ENCODE data around the gene INPP5A.

INPP5A gene

DNA sequence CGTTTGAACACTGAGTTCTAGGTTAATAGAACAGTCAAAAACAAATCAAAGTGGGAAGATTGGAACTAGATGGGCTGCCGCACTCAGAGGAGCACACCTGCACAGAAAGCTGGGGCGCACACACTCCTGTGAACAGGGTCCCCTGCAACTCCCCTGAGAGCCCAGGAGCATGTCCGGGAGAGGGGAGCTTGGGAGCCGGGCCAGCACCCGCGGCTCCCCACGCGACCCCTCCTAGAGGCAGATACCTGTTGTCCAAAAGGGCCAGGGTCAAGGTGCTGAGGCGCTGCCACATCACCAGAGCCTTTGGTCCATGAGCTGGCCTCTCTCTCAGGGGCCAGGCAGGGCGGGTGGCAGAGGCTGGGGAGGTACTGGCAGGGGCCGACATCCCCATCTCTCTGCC is 242.8 kb downstream of the INPP5A start:
- DNase-seq (no peak), ATAC-seq (replicated peaks) (no peak)
- Mint-ChIP-seq H3K27ac (no peak overlapping the region), H3K27me3 (peaks cover 4 to 9% of the 10 kb centered on the region in 2 donors), H3K4me3 (no peak overlapping the region), H3K9me3 (no peaks in the 10 kb centered on the region), H3K36me3 (peaks cover 56 to 64% of the 10 kb centered on the region in 2 donors), H3K4me1 (no peaks in the 10 kb centered on the region)

DNA sequence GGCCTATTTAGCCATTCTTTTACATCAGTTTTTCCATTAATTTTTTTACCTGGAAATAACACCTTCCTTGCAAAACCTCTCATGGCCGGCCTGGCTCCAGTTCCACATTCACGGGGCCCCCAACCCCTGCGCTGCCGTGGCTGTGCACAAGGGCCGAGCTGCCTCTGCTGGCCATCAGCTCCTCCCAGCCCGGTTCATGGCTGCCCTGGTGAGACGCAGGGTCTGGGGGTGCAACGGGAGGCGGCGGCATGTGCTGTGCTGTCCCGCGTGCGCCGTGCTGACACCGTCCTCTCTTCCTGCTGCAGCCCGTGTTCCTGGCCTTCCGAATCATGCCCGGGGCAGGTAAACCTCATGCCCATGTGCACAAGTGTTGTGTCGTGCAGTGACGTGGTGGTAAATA is 244.0 kb downstream of the INPP5A start:
- H3K4me3 Mint-ChIP-seq = no peak overlapping the region
- H3K27me3 Mint-ChIP-seq = peaks cover 4 to 9% of the 10 kb centered on the region in 2 donors
- no peak for DNase-seq
- H3K36me3 Mint-ChIP-seq = peaks cover 48 to 59% of the 10 kb centered on the region in 2 donors
- ATAC-seq (replicated peaks) = no peak
- H3K27ac Mint-ChIP-seq = no peak overlapping the region
- no peaks in the 10 kb centered on the region for H3K4me1 Mint-ChIP-seq
- H3K9me3 Mint-ChIP-seq = no peaks in the 10 kb centered on the region

DNA sequence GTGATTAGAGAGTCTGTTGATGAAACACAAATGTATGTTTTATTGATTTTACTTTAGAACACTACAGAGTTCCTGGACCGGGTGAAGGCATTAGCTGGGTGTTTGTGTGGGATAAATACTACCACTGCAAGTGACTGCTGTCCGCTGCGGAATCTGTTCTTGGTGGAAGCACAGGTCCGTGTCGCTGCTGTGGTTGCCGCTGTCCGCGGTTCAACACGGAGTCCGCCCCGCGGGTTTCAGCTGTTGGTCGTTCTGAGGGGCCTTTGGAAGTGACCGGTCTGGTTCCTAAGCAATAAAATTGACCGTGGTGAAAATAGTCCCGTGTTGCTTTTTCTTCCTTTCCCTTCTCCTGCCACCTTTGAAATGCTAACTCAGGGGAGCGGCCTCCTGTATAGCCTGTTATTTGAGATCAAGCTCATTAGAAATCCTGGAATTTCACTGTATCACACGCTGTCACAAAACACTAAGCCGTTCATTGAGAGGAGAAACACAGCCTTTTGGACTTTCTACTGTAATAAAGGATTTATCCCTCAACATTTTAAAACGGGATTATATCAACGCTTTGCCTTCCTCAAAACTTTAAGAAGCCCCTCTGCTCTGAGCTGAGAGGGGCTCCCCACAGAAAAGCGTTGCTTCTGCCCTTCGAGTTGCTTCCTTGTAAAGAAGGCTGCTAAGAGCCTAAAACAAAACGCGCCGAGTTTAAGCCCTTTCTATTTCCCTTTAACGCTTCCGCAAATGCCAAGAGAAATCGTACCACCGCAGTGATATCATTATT is 245.8 kb downstream of the INPP5A start:
- no peak for DNase-seq
- Mint-ChIP-seq H3K27ac (peak overlapping the region; percentile 5), H3K4me3 (no peak overlapping the region), H3K4me1 (peaks cover 0 to 5% of the 10 kb centered on the region in 2 donors), H3K27me3 (peaks cover 4 to 13% of the 10 kb centered on the region in 2 donors), H3K36me3 (peaks cover 39 to 45% of the 10 kb centered on the region in 2 donors), H3K9me3 (no peaks in the 10 kb centered on the region)
- no peak for ATAC-seq (replicated peaks)

DNA sequence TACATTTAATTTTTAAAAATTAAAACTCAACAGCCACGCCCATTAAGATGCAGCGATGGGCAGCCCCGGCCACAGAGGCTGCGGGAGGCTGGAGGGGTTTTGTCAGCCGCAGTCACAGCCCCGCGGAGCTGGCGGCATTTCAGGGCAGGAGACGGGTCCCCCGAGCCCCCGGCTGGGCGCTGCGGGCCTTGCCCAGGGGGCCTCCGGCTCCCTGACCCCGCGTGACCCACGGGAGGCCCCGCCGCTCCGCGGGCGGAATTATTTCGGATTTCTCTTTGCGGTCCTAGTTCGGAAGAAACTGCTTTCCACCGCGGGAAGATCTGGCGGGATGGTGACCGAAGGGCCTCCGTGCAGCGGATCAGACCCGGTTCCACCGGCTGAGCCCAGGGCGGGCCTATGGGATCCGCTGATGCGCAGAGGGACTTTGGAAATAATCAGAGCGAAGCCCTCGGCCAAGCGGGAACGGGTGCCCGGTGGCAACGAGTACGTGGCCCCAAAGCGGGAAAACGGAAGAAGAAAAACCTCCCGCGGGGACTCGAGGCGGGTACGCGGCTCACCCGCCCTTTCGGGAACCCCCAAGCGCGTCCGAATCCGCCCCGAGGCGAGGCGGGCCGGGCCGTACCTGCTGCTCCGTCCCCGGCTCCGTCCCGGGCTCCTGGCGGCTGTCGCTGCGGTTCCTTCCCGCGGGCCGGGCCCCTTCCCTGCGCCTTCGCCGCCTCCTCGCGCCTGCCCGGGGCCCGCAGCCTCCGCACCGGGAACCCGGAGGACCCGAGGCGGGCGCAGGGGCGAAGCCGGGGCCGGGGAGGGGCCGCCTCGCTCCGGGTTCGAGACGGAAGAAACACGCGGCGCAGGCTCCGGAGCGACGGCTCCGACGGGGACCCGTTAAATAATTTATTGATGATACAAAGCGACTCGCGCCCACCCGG is 246.6 kb downstream of the INPP5A start:
- ATAC-seq (replicated peaks) (peak in 1 of 2 donors; percentile 22), DNase-seq (no peak)
- Mint-ChIP-seq H3K9me3 (no peaks in the 10 kb centered on the region), H3K4me1 (peaks cover 0 to 8% of the 10 kb centered on the region in 2 donors), H3K27me3 (peaks cover 4 to 22% of the 10 kb centered on the region in 2 donors), H3K4me3 (peak overlapping the region; percentile 13 to 69), H3K36me3 (peaks cover 30 to 38% of the 10 kb centered on the region in 2 donors), H3K27ac (peak overlapping the region; percentile 90)

DNA sequence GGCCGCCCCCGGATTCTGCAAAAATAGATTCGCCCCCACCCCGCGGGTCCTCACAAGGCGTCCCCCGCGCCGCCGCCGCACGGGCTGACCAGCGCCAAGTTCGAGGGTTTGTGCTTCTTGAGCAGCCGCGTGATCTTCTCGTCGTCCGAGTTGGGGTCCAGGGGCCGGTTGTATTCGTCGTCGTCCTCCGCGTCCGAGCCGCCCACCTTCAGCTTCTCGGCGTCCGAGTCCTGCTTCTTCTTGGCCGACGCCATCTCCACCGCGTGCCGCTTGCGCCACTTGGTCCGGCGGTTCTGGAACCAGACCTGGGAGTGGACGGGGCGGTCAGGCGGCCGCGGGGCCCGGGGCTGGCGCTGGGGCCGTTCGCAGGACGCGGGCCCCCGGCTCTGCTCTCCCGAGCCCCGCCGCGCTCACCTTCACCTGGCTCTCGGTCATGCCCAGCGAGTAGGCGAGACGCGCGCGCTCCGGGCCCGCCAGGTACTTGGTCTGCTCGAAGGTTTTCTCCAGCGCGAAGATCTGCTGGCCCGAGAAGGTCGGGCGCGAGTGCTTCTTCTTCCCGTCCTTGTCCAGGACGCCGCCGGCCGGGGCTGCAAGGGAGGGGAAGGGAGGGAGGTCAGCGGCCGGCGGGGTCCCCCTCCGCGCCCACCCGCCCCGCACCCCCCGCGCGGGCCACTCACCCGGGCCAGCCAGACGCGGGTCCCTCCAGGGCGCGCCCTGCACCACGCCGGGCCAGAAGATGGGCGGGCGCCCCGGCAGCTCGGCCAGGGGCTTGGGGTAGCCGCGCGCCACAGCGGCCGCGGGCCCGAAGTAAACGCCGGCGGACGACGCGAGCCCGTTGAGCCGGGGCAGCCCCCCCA is 247.5 kb downstream of the INPP5A start:
- Mint-ChIP-seq H3K27ac (no peak overlapping the region), H3K36me3 (peaks cover 25 to 31% of the 10 kb centered on the region in 2 donors), H3K9me3 (no peaks in the 10 kb centered on the region), H3K4me3 (peak overlapping the region in 1 of 2 donors; percentile 8), H3K27me3 (peaks cover 10 to 31% of the 10 kb centered on the region in 2 donors), H3K4me1 (peaks cover 0 to 8% of the 10 kb centered on the region in 2 donors)
- ATAC-seq (replicated peaks) (no peak), DNase-seq (no peak)

DNA sequence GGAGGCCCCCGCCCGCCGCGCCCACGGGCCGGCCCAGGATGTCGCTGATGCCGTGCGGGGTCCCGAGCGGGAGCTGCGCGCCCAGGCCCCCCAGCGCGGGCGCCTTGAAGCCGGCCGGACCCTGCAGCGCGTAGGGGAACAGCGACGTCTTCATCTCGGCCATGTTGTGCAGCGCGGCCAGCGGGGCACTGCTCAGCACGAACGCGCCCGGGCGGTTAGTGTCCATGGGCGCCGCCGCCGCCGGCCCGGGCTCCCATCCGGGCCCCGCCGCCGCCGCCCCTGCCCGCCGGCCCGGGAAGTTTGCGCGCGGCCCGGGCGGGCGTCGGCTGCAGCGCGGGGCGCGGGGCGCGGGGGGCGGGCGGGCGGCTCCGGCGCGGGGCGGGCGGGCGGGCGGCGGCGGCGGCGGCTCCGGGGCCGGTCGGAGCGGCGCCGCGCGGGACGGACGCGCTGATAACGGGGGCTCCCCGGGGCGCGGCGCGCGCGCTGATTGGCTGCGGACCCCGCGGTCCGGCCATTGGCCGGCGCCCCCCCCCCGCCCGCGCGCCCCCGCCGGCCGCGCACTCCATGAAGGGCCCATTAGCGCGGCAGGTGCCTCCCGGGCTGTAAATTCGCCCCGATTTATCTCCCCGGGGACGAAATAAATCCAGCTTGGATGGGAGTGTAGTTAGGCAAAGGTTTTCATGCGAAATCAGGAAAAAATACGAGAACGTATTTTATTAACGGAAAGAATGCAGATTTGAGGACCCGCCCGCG is 248.3 kb downstream of the INPP5A start, which contains the start of gene NKX6-2:
NKX6-2 (minus strand) TSS at position 425 of the 753 bp plus-strand sequence; CDS start at position 226, 199 bp downstream.
- ATAC-seq (replicated peaks) (no peak), DNase-seq (no peak)
- Mint-ChIP-seq H3K27ac (no peak within 1 kb of the TSS), H3K9me3 (no peaks in the 10 kb centered on the region), H3K27me3 (peaks cover 14 to 39% of the 10 kb centered on the region in 2 donors), H3K4me1 (peaks cover 0 to 8% of the 10 kb centered on the region in 2 donors), H3K36me3 (peaks cover 21 to 25% of the 10 kb centered on the region in 2 donors), H3K4me3 (peak within 1 kb of the TSS in 1 of 2 donors; percentile 22)

DNA sequence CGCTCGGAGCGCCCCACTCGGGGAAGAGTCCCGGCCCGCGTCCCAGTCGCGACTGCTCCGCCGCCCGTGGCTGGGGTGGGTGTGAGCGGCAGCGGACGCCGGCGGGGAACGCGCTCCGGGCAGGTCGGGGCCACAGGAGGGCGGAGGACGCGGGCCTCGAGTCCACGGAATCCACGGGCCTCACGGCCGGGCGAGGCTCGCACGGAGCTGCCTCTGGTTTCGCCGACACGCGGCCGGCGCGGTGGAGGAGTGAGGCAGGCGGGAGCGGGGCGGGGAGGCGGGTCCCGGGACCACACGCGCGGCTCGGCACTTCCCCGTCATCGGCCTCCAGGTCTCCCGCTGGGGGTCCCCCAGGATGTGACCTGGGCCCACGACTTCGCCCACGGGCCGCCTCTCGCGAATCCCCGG is 248.9 kb downstream of the INPP5A start:
- H3K27ac Mint-ChIP-seq = no peak overlapping the region
- peaks cover 17 to 20% of the 10 kb centered on the region in 2 donors for H3K36me3 Mint-ChIP-seq
- H3K4me3 Mint-ChIP-seq = no peak overlapping the region
- no peak for DNase-seq
- H3K27me3 Mint-ChIP-seq = peaks cover 18 to 45% of the 10 kb centered on the region in 2 donors
- ATAC-seq (replicated peaks) = no peak
- peaks cover 0 to 8% of the 10 kb centered on the region in 2 donors for H3K4me1 Mint-ChIP-seq
- no peaks in the 10 kb centered on the region for H3K9me3 Mint-ChIP-seq

DNA sequence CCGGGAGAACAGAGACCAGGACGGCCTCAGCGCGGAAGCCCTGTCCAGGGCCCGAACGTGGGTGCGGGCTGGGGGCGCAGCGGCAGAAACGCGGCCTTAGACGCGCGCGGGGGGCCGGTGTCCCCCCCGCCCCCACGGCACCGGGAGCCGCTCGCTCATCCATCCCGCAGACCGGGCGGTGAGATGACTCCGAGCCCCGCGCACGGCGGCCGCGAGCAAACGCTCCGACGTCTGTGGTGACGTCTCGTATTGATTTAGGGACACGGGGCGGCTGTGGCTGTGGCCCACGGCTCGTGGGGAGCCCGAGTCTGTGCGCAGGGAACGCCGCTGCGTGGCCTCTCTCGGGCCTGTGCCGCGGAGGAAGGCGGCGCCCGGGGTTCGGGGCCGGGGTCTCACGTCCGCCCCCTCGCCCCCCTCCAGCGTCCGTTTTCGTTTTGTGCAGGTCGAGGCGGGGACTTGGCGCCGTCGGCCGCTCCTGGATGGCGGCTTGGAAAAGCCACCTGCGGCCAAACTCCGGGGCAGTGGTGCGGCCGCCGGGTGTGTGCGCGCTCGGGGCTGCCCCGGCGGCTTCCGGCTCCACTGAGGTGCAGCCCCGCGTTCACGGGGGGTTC is 249.4 kb downstream of the INPP5A start:
- Mint-ChIP-seq H3K27ac (no peak overlapping the region), H3K4me1 (peaks cover 0 to 8% of the 10 kb centered on the region in 2 donors), H3K4me3 (peak overlapping the region in 1 of 2 donors; percentile 22), H3K27me3 (peaks cover 18 to 47% of the 10 kb centered on the region in 2 donors), H3K9me3 (no peaks in the 10 kb centered on the region), H3K36me3 (peaks cover 11 to 15% of the 10 kb centered on the region in 2 donors)
- DNase-seq = no peak
- ATAC-seq (replicated peaks) = no peak

DNA sequence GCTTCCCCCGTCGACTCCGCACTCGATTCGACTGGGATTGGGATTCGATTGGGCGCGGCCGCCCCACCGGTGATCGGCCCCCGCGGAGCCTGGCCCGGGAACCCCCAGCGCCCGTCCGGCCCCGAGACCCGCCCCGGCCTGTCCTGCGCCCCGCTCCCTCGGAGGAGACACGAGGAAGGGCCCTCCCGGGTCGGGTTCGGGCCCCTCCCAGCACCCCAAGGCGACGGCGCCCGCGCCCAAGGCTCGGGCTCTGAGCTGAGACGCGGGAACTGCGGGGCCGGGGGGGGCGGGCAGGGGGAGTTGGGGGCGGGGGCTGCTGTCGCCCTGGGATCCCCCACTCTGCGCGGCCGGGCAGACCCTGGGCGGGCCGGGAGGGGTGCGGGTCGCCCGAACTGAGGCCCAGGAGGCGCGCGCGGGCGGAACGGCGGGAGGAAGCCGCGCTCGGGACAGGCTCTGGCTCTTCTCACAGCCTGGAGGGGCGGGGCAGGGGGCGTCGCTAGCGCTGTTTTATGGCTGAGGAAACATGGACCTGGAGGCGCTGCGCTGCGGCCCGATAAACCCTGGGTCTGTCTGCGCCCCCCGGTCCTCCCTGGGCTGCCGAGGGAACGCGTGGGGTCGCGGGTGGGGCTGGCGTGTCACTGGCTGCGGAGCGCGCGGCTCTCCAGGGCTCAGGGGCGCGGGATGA is 250.1 kb downstream of the INPP5A start:
- Mint-ChIP-seq H3K27ac (peak overlapping the region; percentile 25), H3K9me3 (no peaks in the 10 kb centered on the region), H3K4me3 (no peak overlapping the region), H3K27me3 (peaks cover 18 to 48% of the 10 kb centered on the region in 2 donors), H3K36me3 (peaks cover 7 to 10% of the 10 kb centered on the region in 2 donors), H3K4me1 (peaks cover 0 to 8% of the 10 kb centered on the region in 2 donors)
- DNase-seq = no peak
- no peak for ATAC-seq (replicated peaks)

DNA sequence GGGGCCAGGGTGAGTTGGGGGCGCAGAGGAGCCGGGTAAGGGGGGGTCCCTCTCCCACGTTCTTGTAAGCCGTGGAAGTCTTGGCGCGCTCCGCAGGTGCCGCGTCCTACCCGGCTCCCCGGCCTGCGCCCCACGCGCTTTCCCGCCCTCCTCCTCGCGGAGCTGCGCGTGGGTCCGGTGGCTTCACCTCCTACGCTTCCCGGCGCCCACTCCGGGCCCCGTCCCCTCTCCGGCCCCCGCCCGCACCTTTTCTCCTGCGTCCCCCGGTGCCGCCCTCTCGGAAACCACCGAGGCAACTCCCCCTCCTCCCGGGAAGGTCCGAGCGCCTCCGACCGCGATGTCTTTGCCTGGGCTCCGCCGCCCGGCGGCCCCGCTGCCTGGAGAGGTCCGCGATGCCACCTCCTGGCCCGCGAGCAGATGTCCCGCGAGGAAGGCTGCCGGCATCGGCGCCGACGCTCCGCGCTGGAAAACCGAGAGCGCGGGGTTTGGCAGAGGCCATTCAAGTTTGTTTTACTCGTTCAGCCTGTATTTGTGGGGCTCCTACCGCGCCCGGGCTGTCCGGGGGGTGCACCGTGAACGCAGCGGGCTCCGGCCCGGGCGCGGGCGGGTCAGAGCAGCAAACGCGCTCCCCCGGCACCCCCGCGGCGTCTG is 250.7 kb downstream of the INPP5A start:
- ATAC-seq (replicated peaks) = peak in 1 of 2 donors; percentile 23
- DNase-seq = no peak
- Mint-ChIP-seq H3K4me3 (peak overlapping the region; percentile 36 to 67), H3K27ac (peak overlapping the region; percentile 14), H3K4me1 (peaks cover 0 to 8% of the 10 kb centered on the region in 2 donors), H3K9me3 (no peaks in the 10 kb centered on the region), H3K27me3 (peaks cover 22 to 50% of the 10 kb centered on the region in 2 donors), H3K36me3 (peaks cover under 1 to 3% of the 10 kb centered on the region in 2 donors)

DNA sequence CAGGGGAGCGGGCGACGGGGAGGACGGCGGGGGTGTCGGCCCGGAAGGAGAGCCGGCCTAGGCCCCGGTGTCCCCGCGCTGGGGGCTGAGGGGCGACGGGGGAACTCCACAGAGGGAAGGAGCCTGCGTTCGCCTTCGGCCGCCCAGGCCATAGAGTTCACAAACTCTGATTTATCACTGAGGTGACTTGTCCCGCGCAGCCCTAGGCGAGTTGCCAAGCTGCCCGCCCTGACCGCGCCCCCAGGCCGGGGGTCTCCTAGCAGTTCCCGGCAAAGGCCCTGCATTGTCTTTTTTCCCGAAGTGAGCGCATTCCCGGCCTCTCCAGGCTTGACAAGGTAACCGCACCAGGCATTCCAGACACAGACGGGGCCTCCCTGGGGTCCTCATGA is 251.2 kb downstream of the INPP5A start:
- ATAC-seq (replicated peaks) = no peak
- H3K4me3 Mint-ChIP-seq = no peak overlapping the region
- peaks cover 23 to 51% of the 10 kb centered on the region in 2 donors for H3K27me3 Mint-ChIP-seq
- H3K4me1 Mint-ChIP-seq = peaks cover 0 to 8% of the 10 kb centered on the region in 2 donors
- no peak overlapping the region for H3K27ac Mint-ChIP-seq
- no peaks in the 10 kb centered on the region for H3K36me3 Mint-ChIP-seq
- H3K9me3 Mint-ChIP-seq = no peaks in the 10 kb centered on the region
- no peak for DNase-seq

DNA sequence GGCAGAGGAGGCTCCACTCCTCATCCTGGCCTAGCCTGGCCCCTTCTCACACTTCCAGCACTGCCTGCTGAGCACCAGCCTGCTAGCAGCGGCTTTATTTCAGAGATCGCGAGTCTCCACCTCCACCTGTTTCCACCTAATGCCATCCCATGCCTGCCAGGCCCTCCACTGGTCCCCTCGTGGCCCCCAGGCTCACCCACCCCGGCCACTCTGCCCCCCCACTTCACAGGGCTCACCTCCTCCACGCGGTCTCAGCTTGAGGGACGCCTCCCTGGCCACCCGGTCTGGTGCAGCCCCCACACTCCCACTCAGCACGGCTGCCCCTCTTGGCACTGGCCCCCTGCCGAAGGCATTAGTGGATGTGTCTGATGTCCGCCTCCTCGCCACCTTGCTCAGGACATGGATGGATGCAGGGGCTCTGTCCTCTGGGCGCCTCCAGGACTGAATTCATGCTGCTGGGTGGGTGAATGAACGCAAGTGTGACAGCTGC is 252.1 kb downstream of the INPP5A start:
- Mint-ChIP-seq H3K27ac (no peak overlapping the region), H3K36me3 (no peaks in the 10 kb centered on the region), H3K4me3 (no peak overlapping the region), H3K27me3 (peaks cover 19 to 60% of the 10 kb centered on the region in 2 donors), H3K4me1 (peaks cover 0 to 8% of the 10 kb centered on the region in 2 donors), H3K9me3 (no peaks in the 10 kb centered on the region)
- DNase-seq (no peak), ATAC-seq (replicated peaks) (no peak)
